ENCODE measurements around the gene RGS11.

- TF ChIP-seq CTCF (IDR thresholded peaks at IDR 0.05), result no peak
- TF ChIP-seq POLR2A (IDR thresholded peaks at IDR 0.05; ENCODE audit: low read depth), result no peak
- TF ChIP-seq EP300 (IDR thresholded peaks at IDR 0.05), result no peak
- TF ChIP-seq POLR2AphosphoS5 (IDR thresholded peaks at IDR 0.05), result no peak
Observed at GRCh38 chr16:282491-282890, 6.7 kb upstream of the RGS11 start.
